RWPE1 (cell line): ENCODE measurements around the gene LAMP5.

Experiments used
- CTCF ChIA-PET: fragments of 350-600 bp; sonication (Branson Sonifier 250); formaldehyde crosslinking; extraction: SDS; loops from one replicate; lab custom pipeline; 2021; lab: Yijun Ruan, JAX
- POLR2A ChIA-PET: fragments of 400-600 bp; formaldehyde crosslinking; extraction: SDS; loops from one replicate; lab custom pipeline; 2020; ENCODE audit warnings: antibody characterized with exemption; ENCODE audit not compliant: low non-redundant PET; lab: Yijun Ruan, JAX
- DNase-seq: peaks from one replicate; pipeline ENCODE4 v3.0.0; 2012; ENCODE audit warnings: low spot score
- H3K27ac ChIP-seq: fragments of 450-650 bp; 2 replicates; pipeline ENCODE4 v1.5.1; 2017
- TF ChIP-seq, protein P1 (sequence below): fragments of 450-650 bp; conservative IDR thresholded peaks from 2 replicates; pipeline ENCODE4 v1.5.1; 2017; ENCODE audit warnings: low read depth, mild to moderate bottlenecking

LAMP5 gene

DNA sequence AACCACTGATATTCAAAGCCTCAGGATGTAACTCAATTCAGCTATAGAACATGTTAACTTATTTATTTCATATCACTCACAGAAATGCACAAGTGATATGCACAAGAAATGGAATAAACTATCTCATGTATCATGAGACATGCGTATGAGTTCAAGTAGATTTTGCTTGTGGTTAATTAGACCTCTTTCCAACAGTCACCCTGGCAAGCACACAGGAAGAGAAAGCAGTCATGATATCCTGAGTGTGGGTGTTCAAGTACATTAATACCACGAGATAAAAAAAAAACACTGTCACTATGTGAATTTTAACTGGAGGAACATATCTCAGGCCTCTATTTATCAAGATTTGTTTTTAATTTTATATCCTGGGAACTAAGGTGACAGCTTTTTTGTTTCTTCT lies 64.2 kb downstream of the LAMP5 start:
- CTCF ChIA-PET = no interaction called here
- no peak for DNase-seq
- TF ChIP-seq, protein P1, sequence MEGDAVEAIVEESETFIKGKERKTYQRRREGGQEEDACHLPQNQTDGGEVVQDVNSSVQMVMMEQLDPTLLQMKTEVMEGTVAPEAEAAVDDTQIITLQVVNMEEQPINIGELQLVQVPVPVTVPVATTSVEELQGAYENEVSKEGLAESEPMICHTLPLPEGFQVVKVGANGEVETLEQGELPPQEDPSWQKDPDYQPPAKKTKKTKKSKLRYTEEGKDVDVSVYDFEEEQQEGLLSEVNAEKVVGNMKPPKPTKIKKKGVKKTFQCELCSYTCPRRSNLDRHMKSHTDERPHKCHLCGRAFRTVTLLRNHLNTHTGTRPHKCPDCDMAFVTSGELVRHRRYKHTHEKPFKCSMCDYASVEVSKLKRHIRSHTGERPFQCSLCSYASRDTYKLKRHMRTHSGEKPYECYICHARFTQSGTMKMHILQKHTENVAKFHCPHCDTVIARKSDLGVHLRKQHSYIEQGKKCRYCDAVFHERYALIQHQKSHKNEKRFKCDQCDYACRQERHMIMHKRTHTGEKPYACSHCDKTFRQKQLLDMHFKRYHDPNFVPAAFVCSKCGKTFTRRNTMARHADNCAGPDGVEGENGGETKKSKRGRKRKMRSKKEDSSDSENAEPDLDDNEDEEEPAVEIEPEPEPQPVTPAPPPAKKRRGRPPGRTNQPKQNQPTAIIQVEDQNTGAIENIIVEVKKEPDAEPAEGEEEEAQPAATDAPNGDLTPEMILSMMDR = no peak
- POLR2A ChIA-PET = no interaction called here
- no peak overlapping the region for H3K27ac ChIP-seq
